KMS-11 (cell line): Measurements from ENCODE around the gene WDR55.
A peak's percentile ranks its signal among the peaks of the same experiment; 100 is the strongest.
"Not testable (repeated sequence)": the region's sequence is repeated elsewhere in the genome, so short reads cannot be mapped to it uniquely, and the experiment has no call there.

Source experiments
- H2AFZ ChIP-seq: fragments of 200-600 bp; sonication (generic); 2 replicates; pipeline ENCODE4 v1.6.1; 2016; ENCODE audit warnings: antibody characterized with exemption, mixed run types, low read depth
- H3K27ac ChIP-seq: fragments of 200-600 bp; sonication (generic); 2 replicates; pipeline ENCODE4 v1.6.1; 2016; ENCODE audit warnings: mild to moderate bottlenecking, mixed run types
- H3K27me3 ChIP-seq: fragments of 200-600 bp; sonication (generic); 2 replicates; pipeline ENCODE4 v1.6.1; 2017; ENCODE audit warnings: mild to moderate bottlenecking, low read depth, mixed run types, moderate library complexity; ENCODE audit not compliant: insufficient read depth
- H3K36me3 ChIP-seq: fragments of 200-600 bp; sonication (generic); 2 replicates; pipeline ENCODE4 v1.6.1; 2017; ENCODE audit warnings: mild to moderate bottlenecking, mixed run types; ENCODE audit not compliant: insufficient read depth
- H3K4me1 ChIP-seq: fragments of 200-600 bp; sonication (generic); 2 replicates; pipeline ENCODE4 v1.6.1; 2016; ENCODE audit warnings: mild to moderate bottlenecking, low read depth, mixed run types; ENCODE audit not compliant: poor library complexity, severe bottlenecking
- H3K4me2 ChIP-seq: fragments of 200-600 bp; sonication (generic); 2 replicates; pipeline ENCODE4 v1.7.0; 2016; ENCODE audit warnings: mild to moderate bottlenecking, mixed run types
- H3K4me3 ChIP-seq: fragments of 200-600 bp; sonication (generic); IDR thresholded peaks from 2 replicates; pipeline ENCODE4 v1.6.1; 2017; ENCODE audit warnings: low read depth, low read length, mixed read lengths; ENCODE audit not compliant: insufficient read depth
- H3K79me2 ChIP-seq: fragments of 200-600 bp; sonication (generic); 2 replicates; pipeline ENCODE4 v1.6.1; 2016; ENCODE audit warnings: low read depth, mixed run types; ENCODE audit not compliant: insufficient read depth
- H3K9ac ChIP-seq: fragments of 200-600 bp; sonication (generic); 2 replicates; pipeline ENCODE4 v1.6.1; 2016; ENCODE audit warnings: mild to moderate bottlenecking, mixed run types
- H4K20me1 ChIP-seq: fragments of 200-600 bp; sonication (generic); 2 replicates; pipeline ENCODE4 v1.6.1; 2016; ENCODE audit warnings: mild to moderate bottlenecking, mixed run types; ENCODE audit not compliant: insufficient read depth
- CTCF ChIP-seq: fragments of 200-600 bp; sonication (generic); conservative IDR thresholded peaks from 2 replicates; pipeline ENCODE4 v1.6.1; 2017; ENCODE audit warnings: low read depth, mild to moderate bottlenecking, antibody characterized with exemption, low read length, moderate library complexity, mixed read lengths

WDR55 gene

GRCh38 chr5:140696891-140697492 lies 32.3 kb downstream of the WDR55 start:
- Histone ChIP-seq H3K4me1 (peaks cover 5% of the 10 kb centered on the region), H3K4me3 (no peak overlapping the region), H4K20me1 (no peaks in the 10 kb centered on the region), H3K27ac (no peak overlapping the region), H3K36me3 (0 out of 2 replicates have a peak, but pooled peaks cover 4% of the 10 kb centered on the region), H3K27me3 (no peaks in the 10 kb centered on the region), H3K9ac (no peak overlapping the region), H3K79me2 (peaks cover 13% of the 10 kb centered on the region; the same call in 1 of the 2 replicates), H2AFZ (no peak overlapping the region), H3K4me2 (no peak overlapping the region)
- no peak for TF ChIP-seq CTCF

DNA sequence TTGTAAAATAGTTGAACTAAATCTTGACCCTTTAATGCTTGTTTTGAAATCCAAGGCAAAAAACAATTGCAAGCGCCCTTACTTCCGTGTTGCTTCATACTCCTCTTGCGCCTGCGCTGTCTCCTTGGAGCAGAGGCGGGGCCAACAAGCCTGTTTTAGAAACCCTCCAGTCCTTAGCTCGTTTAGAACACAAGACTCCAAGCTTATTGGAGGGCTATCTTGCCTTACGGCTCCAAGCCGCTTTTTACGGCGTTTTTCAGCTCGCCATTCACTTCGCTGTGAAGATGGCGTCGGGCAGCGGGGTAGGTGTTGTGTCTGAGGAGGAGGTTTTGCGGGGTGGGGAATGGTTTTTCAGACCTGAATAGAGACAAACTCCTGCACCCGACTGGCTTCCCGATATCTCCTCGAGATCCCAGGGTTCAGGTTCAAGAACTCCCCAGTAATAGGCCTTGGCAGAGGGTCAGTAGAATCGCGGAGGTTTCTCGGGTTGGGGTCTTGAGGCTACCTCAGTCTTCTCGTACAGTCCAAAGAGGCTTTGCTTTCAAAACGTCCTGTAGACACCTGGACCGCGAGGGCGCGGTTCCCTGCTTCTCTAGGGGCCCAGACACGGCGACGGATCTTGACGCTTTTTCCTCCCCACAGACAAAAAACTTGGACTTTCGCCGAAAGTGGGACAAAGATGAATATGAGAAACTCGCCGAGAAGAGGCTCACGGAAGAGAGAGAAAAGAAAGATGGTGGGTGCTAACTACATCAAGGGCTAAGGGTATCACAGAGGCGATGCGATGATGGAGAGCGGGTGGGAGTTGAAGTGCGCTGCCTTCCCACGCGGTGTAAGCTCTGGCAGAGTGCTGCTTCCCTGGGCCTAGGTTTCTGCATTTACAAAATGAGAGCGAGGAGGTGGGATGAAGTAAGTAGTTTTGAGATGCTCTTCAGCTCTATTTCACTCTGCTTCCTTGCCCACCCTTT lies 35.8 kb downstream of the WDR55 start, which contains the start of gene ZMAT2:
Gene ZMAT2, plus strand, starts transcription at position 271 of the 968 bp plus-strand sequence. Its CDS starts 14 bp downstream, at position 285.
- H3K4me1 ChIP-seq: no peaks in the 10 kb centered on the region
- H3K36me3 ChIP-seq: peaks cover 9% of the 10 kb centered on the region; the same call in 1 of the 2 replicates
- no peak within 1 kb of the TSS for H3K27ac ChIP-seq
- no peak within 1 kb of the TSS for H3K4me3 ChIP-seq
- no peaks in the 10 kb centered on the region for H3K27me3 ChIP-seq
- no peak within 1 kb of the TSS; the same call in 1 of the 2 replicates for H3K9ac ChIP-seq
- no peak within 1 kb of the TSS for H2AFZ ChIP-seq
- H3K4me2 ChIP-seq: peak within 1 kb of the TSS; percentile 8; the same call in 1 of the 2 replicates
- TF ChIP-seq CTCF: no peak
- H4K20me1 ChIP-seq: no peaks in the 10 kb centered on the region
- H3K79me2 ChIP-seq: no peaks in the 10 kb centered on the region

DNA sequence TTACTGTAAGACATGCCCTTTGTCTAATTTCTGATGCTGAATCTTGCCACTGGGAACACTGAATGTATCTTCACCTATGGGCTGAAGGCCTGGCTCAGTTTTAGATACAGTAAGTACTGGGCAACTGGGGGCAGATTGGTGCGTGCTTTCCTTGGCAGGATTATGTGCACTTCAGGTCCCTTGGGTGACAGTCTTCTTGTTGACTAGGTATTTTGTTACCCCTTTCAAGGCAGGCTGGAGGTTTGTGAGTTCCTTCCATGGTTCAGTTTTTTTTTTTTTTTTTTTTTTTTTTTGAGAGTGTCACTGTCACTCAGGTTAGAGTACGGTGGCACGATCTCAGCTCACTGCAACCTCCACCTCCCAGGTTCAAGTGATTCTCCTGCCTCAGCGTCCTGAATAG lies 43.1 kb downstream of the WDR55 start:
- Histone ChIP-seq H3K27me3 (no peaks in the 10 kb centered on the region), H3K4me2 (no peak overlapping the region), H3K4me1 (peaks cover 10% of the 10 kb centered on the region), H3K27ac (no peak overlapping the region), H3K36me3 (no peaks in the 10 kb centered on the region), H3K79me2 (no peaks in the 10 kb centered on the region), H3K4me3 (no peak overlapping the region), H3K9ac (no peak overlapping the region), H2AFZ (no peak overlapping the region), H4K20me1 (no peaks in the 10 kb centered on the region)
- no peak for TF ChIP-seq CTCF

DNA sequence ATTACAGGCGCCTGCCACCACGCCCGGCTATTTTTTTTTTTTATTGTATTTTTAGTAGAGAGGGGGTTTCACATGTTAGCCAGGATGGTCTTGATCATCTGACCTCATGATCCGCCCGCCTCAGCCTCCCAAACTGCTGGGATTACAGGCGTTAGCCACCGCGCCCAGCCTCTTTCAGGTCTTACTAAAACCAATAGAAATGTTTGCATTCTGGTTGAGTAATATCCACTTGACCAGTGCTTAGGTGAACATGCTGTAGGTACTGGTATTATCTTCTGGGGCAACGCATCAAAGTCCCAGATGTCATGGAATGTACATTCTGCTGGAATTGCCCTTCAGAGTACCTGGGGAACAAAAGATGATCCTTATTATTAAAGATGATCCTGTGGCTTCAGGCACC lies 44.1 kb downstream of the WDR55 start:
- not testable (repeated sequence) for H3K27ac ChIP-seq, H3K9ac ChIP-seq, H3K27me3 ChIP-seq, H3K36me3 ChIP-seq, H4K20me1 ChIP-seq, H3K4me1 ChIP-seq, H3K4me2 ChIP-seq, H3K4me3 ChIP-seq, H3K79me2 ChIP-seq, H2AFZ ChIP-seq
